Measurements from ENCODE around the gene STBD1. TPM values are rescaled to one million over a fixed set of nuclear protein-coding genes. Genes with fewer than 3 reads are reported as not detected.

The STBD1 gene
- total RNA-seq, 1 donor from 2014 or later = 12.9 TPM

DNA sequence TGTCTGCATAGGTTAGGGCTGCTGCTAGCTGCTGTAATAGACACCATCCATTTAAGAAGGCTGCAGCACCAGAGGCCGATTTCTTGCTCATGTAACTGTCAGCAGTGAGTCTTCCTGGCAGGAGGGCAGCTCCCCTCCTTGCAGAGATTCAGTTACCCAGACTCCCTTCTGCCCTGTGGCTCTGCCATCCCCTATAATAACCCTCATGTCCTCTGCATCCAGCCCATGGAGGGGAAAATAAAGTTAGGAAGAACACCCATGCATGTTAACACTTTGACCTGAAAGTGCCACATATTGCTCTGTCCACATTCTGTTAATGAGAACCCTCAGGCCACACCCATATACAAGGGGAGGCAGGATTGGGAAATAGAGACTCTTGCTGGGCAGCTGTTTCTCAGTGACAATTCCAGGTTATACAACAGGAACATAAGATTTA, 5.4 kb downstream of the STBD1 start:
- H3K4me1 Mint-ChIP-seq (ENCODE audit: low read depth) = peaks cover 22% of the 10 kb centered on the region
- H3K27me3 Mint-ChIP-seq (ENCODE audit: low read depth) = no peaks in the 10 kb centered on the region
- no peak overlapping the region for H3K27ac Mint-ChIP-seq (ENCODE audit: unreplicated experiment)
- TF ChIP-seq, protein P1, sequence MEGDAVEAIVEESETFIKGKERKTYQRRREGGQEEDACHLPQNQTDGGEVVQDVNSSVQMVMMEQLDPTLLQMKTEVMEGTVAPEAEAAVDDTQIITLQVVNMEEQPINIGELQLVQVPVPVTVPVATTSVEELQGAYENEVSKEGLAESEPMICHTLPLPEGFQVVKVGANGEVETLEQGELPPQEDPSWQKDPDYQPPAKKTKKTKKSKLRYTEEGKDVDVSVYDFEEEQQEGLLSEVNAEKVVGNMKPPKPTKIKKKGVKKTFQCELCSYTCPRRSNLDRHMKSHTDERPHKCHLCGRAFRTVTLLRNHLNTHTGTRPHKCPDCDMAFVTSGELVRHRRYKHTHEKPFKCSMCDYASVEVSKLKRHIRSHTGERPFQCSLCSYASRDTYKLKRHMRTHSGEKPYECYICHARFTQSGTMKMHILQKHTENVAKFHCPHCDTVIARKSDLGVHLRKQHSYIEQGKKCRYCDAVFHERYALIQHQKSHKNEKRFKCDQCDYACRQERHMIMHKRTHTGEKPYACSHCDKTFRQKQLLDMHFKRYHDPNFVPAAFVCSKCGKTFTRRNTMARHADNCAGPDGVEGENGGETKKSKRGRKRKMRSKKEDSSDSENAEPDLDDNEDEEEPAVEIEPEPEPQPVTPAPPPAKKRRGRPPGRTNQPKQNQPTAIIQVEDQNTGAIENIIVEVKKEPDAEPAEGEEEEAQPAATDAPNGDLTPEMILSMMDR (IDR thresholded peaks at IDR 0.05) = no peak
- peaks cover 17% of the 10 kb centered on the region for H3K9me3 Mint-ChIP-seq (ENCODE audit: low read depth)
- peaks cover 22% of the 10 kb centered on the region for H3K36me3 Mint-ChIP-seq (ENCODE audit: low read depth)
- no peak for DNase-seq (ENCODE audit: low spot score)
- H3K4me3 Mint-ChIP-seq (ENCODE audit: unreplicated experiment) = no peak overlapping the region

DNA sequence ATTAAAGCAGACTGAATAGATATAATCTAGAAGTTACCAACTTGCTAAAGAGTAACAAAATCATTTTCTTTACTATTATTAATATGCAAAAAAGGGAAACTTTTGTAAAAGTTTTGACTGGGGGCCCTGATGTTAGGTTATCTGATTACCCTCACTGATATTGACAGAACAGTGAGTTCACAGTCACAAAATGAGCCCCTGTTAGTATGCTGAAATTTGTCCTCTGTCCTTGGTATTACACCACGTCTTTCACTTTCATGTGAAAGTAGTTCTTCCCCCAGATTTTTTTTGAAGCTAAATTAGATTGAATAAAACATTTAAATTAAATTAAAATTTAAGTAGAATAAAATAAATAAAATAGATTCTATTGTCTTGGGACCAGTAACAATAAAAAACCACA, 5.9 kb downstream of the STBD1 start:
- Mint-ChIP-seq H3K36me3 (ENCODE audit: low read depth) (peaks cover 24% of the 10 kb centered on the region), H3K4me1 (ENCODE audit: low read depth) (peaks cover 19% of the 10 kb centered on the region), H3K9me3 (ENCODE audit: low read depth) (peaks cover 22% of the 10 kb centered on the region), H3K27ac (ENCODE audit: unreplicated experiment) (no peak overlapping the region), H3K4me3 (ENCODE audit: unreplicated experiment) (no peak overlapping the region), H3K27me3 (ENCODE audit: low read depth) (no peaks in the 10 kb centered on the region)
- no peak for DNase-seq (ENCODE audit: low spot score)
- TF ChIP-seq, protein P1 (IDR thresholded peaks at IDR 0.05) = no peak

DNA sequence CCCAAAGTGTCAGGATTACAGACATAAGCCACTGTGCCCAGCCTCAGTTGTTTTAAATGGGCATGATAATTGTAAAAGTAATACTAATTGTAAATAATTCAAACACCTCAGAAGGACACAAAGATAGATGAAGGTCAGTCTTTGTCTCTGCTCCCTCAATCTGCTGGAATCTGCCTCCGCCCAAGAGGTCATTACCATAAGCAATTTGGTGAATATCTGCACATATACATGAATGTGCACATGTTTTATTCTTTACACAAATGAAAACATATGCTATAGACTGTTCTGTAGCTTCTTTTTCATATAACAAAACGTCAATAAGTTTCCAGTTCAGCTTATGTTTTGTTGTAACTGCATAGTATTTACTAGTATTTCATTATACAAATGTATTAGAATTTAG, 7.0 kb downstream of the STBD1 start:
- peaks cover 32% of the 10 kb centered on the region for H3K9me3 Mint-ChIP-seq (ENCODE audit: low read depth)
- TF ChIP-seq, protein P1 (IDR thresholded peaks at IDR 0.05) = no peak

DNA sequence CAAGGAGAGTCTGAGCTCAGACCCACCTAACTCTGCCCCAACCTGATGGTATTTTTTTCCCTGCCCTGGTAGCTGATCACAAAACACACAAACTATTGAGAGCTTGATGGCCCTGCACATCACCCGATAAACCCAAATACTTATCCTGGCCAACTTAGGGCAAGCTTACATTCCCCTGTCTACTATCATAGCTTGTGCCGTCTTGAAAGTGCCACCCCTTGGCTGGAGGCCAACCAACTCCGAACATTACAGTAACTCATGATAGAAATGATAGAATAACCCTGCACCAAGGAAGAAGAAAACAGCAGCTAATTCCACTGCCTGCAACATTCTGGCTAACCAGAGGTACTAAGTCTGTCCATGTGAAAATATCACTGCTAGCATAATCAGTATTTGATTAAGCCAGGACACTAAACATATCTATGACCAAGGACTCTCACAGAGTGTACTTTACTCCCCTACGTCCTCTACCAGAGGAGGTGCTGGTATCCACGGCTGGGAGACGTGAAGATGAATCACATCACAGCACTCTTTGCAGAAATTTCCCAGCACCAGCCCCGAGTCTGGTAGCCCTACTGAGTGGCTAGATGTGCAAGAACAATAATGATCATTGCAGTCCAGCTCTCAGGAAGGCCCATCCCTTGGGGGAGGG, 8.9 kb downstream of the STBD1 start:
- H3K27me3 Mint-ChIP-seq (ENCODE audit: low read depth) = peaks cover 3% of the 10 kb centered on the region
- H3K4me3 Mint-ChIP-seq (ENCODE audit: unreplicated experiment) = no peak overlapping the region
- peaks cover 2% of the 10 kb centered on the region for H3K4me1 Mint-ChIP-seq (ENCODE audit: low read depth)
- peaks cover 38% of the 10 kb centered on the region for H3K9me3 Mint-ChIP-seq (ENCODE audit: low read depth)
- TF ChIP-seq, protein P1 (IDR thresholded peaks at IDR 0.05) = no peak
- DNase-seq (ENCODE audit: low spot score) = no peak
- H3K27ac Mint-ChIP-seq (ENCODE audit: unreplicated experiment) = no peak overlapping the region
- H3K36me3 Mint-ChIP-seq (ENCODE audit: low read depth) = peaks cover 20% of the 10 kb centered on the region

More for the DNA sequence above, 7.0 kb downstream of the STBD1 start:
- peaks cover 8% of the 10 kb centered on the region for H3K4me1 Mint-ChIP-seq (ENCODE audit: low read depth)
- no peaks in the 10 kb centered on the region for H3K27me3 Mint-ChIP-seq (ENCODE audit: low read depth)
- H3K36me3 Mint-ChIP-seq (ENCODE audit: low read depth) = peaks cover 24% of the 10 kb centered on the region
- H3K27ac Mint-ChIP-seq (ENCODE audit: unreplicated experiment) = no peak overlapping the region
- no peak for DNase-seq (ENCODE audit: low spot score)
- no peak overlapping the region for H3K4me3 Mint-ChIP-seq (ENCODE audit: unreplicated experiment)

DNA sequence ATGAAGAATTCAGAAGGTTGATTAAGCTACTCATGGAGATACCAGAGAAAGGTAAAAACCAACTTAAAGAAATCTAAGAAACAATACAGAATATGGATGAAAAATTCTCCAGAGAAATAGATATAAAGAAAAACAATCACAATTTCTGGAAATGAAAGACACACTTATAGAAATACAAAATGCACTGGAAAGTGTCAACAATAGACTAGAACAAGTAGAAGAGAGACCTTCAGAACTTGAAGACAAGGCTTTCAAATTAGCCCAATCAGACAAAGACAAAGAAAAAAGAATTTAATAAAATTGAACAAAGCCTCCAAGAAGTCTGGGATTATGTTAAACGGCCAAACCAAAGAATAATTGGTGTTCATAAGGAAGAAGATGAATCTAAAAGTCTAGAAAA, 9.6 kb downstream of the STBD1 start:
- no peak overlapping the region for H3K4me3 Mint-ChIP-seq (ENCODE audit: unreplicated experiment)

More for the DNA sequence above, 9.6 kb downstream of the STBD1 start:
- peaks cover 46% of the 10 kb centered on the region for H3K9me3 Mint-ChIP-seq (ENCODE audit: low read depth)
- TF ChIP-seq, protein P1 (IDR thresholded peaks at IDR 0.05) = no peak
- no peak for DNase-seq (ENCODE audit: low spot score)
- no peaks in the 10 kb centered on the region for H3K4me1 Mint-ChIP-seq (ENCODE audit: low read depth)
- peaks cover 4% of the 10 kb centered on the region for H3K27me3 Mint-ChIP-seq (ENCODE audit: low read depth)
- H3K36me3 Mint-ChIP-seq (ENCODE audit: low read depth) = peaks cover 17% of the 10 kb centered on the region
- no peak overlapping the region for H3K27ac Mint-ChIP-seq (ENCODE audit: unreplicated experiment)

Data from chondrocyte (in vitro differentiated cells).